ENCODE data around the gene SIL1. TPM values are rescaled to one million over a fixed set of nuclear protein-coding genes. Genes with fewer than 3 reads are reported as not detected.

Gene SIL1
- total and polyA plus RNA-seq, 2 donors (not counting 1 experiment from before 2014, with no cell fraction given): 66.4 to 85.5 TPM

GRCh38 chr5:139215107-139215975 is 17.2 kb upstream of the SIL1 start:
- Histone ChIP-seq H3K4me3 (replicated peaks in 1 of 4; ENCODE audit: control extremely low read depth in 1 of 4, insufficient read depth in 1 of 4, low read depth in 3 of 4, low read length in 4 of 4) (no peak overlapping the region), H3K4me1 (ENCODE audit: control insufficient read depth, extremely low read depth, insufficient read depth, low read length) (no peaks in the 10 kb centered on the region), H2AFZ (ENCODE audit: low read length) (no peak overlapping the region), H3K36me3 (ENCODE audit: control insufficient read depth, insufficient read depth, low read length) (no peaks in the 10 kb centered on the region), H3K79me2 (ENCODE audit: control insufficient read depth, insufficient read depth, low read length) (no peaks in the 10 kb centered on the region), H3K27me3 (ENCODE audit: control insufficient read depth, insufficient read depth, low read length) (no peaks in the 10 kb centered on the region), H3K4me2 (ENCODE audit: extremely low read depth, insufficient read depth, low read length) (no peak overlapping the region), H3K9me3 (ENCODE audit: control insufficient read depth, insufficient read depth, low read depth, low read length) (no peaks in the 10 kb centered on the region), H4K20me1 (ENCODE audit: control insufficient read depth, extremely low read depth, insufficient read depth, low read length) (no peaks in the 10 kb centered on the region), H3K9ac (ENCODE audit: insufficient read depth, low read length) (no peak overlapping the region), H3K27ac (ENCODE audit: insufficient read depth, low read length) (no peak overlapping the region)
- TF ChIP-seq EZH2 (IDR thresholded peaks at IDR 0.05; ENCODE audit: low read length, missing control alignments): no peak
- no peak for TF ChIP-seq CTCF (conservative IDR thresholded peaks at IDR 0.05 in 1 of 2, IDR thresholded peaks at IDR 0.05 in 1 of 2; ENCODE audit: low read depth in 1 of 2, low read length in 2 of 2)
- no peak for DNase-seq (ENCODE audit: low read depth in 2 of 2)

GRCh38 chr5:139214646-139215045 is 16.5 kb upstream of the SIL1 start:
- DNase-seq (ENCODE audit: low read depth in 2 of 2): no peak
- H3K9me3 ChIP-seq (ENCODE audit: control insufficient read depth, insufficient read depth, low read depth, low read length): no peaks in the 10 kb centered on the region
- H3K4me1 ChIP-seq (ENCODE audit: control insufficient read depth, extremely low read depth, insufficient read depth, low read length): no peaks in the 10 kb centered on the region
- H3K79me2 ChIP-seq (ENCODE audit: control insufficient read depth, insufficient read depth, low read length): no peaks in the 10 kb centered on the region
- H3K36me3 ChIP-seq (ENCODE audit: control insufficient read depth, insufficient read depth, low read length): no peaks in the 10 kb centered on the region
- no peak overlapping the region for H3K9ac ChIP-seq (ENCODE audit: insufficient read depth, low read length)
- no peak overlapping the region for H3K4me3 ChIP-seq (replicated peaks in 1 of 4; ENCODE audit: control extremely low read depth in 1 of 4, insufficient read depth in 1 of 4, low read depth in 3 of 4, low read length in 4 of 4)
- no peak overlapping the region for H3K4me2 ChIP-seq (ENCODE audit: extremely low read depth, insufficient read depth, low read length)
- H4K20me1 ChIP-seq (ENCODE audit: control insufficient read depth, extremely low read depth, insufficient read depth, low read length): no peaks in the 10 kb centered on the region
- TF ChIP-seq CTCF (conservative IDR thresholded peaks at IDR 0.05 in 1 of 2, IDR thresholded peaks at IDR 0.05 in 1 of 2; ENCODE audit: low read depth in 1 of 2, low read length in 2 of 2) (no peak), EZH2 (IDR thresholded peaks at IDR 0.05; ENCODE audit: low read length, missing control alignments) (no peak)
- no peak overlapping the region for H2AFZ ChIP-seq (ENCODE audit: low read length)
- H3K27ac ChIP-seq (ENCODE audit: insufficient read depth, low read length): no peak overlapping the region
- no peaks in the 10 kb centered on the region for H3K27me3 ChIP-seq (ENCODE audit: control insufficient read depth, insufficient read depth, low read length)

GRCh38 chr5:139212906-139213305 is 14.7 kb upstream of the SIL1 start:
- H3K9ac ChIP-seq (ENCODE audit: insufficient read depth, low read length): no peak overlapping the region
- H3K27me3 ChIP-seq (ENCODE audit: control insufficient read depth, insufficient read depth, low read length): peaks cover 4% of the 10 kb centered on the region
- H3K27ac ChIP-seq (ENCODE audit: insufficient read depth, low read length): no peak overlapping the region
- no peaks in the 10 kb centered on the region for H3K4me1 ChIP-seq (ENCODE audit: control insufficient read depth, extremely low read depth, insufficient read depth, low read length)
- no peak for DNase-seq (ENCODE audit: low read depth in 2 of 2)
- H4K20me1 ChIP-seq (ENCODE audit: control insufficient read depth, extremely low read depth, insufficient read depth, low read length): no peaks in the 10 kb centered on the region
- no peak overlapping the region for H3K4me2 ChIP-seq (ENCODE audit: extremely low read depth, insufficient read depth, low read length)
- H3K36me3 ChIP-seq (ENCODE audit: control insufficient read depth, insufficient read depth, low read length): no peaks in the 10 kb centered on the region
- TF ChIP-seq EZH2 (IDR thresholded peaks at IDR 0.05; ENCODE audit: low read length, missing control alignments) (no peak), CTCF (conservative IDR thresholded peaks at IDR 0.05 in 1 of 2, IDR thresholded peaks at IDR 0.05 in 1 of 2; ENCODE audit: low read depth in 1 of 2, low read length in 2 of 2) (no peak)
- no peak overlapping the region for H3K4me3 ChIP-seq (replicated peaks in 1 of 4; ENCODE audit: control extremely low read depth in 1 of 4, insufficient read depth in 1 of 4, low read depth in 3 of 4, low read length in 4 of 4)
- H2AFZ ChIP-seq (ENCODE audit: low read length): no peak overlapping the region
- H3K79me2 ChIP-seq (ENCODE audit: control insufficient read depth, insufficient read depth, low read length): no peaks in the 10 kb centered on the region
- H3K9me3 ChIP-seq (ENCODE audit: control insufficient read depth, insufficient read depth, low read depth, low read length): no peaks in the 10 kb centered on the region

All from fibroblast of lung (primary cell).